C4-2B (cell line): ENCODE measurements around the gene MFAP2.

ENCODE experiments used
- ZFX ChIP-seq: fragments of 450-650 bp; IDR thresholded peaks from 2 replicates; pipeline ENCODE4 v1.6.1; 2017
- TF ChIP-seq, protein P1 (sequence below): fragments of 450-650 bp; conservative IDR thresholded peaks from 2 replicates; pipeline ENCODE4 v1.5.1; 2017; ENCODE audit warnings: mild to moderate bottlenecking

DNA sequence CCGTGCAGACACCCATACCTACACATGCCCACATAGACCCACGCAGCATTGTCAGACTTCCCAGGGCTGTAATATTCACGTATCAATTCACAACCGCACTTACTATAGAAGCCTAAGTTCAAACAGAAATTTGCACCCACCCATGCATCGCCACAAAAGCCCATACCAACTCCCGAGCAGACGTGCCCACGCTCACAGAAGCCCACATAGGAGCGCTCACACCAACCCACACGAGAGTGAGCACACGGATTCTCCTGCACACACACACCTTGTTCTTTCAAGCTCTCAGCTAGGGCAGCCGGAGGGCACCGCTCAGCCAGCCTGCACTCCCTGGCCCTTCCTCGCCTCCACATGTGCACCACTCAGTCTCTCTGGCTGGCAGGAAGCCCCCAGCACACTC, 4.6 kb downstream of the MFAP2 start:
- TF ChIP-seq, protein P1, sequence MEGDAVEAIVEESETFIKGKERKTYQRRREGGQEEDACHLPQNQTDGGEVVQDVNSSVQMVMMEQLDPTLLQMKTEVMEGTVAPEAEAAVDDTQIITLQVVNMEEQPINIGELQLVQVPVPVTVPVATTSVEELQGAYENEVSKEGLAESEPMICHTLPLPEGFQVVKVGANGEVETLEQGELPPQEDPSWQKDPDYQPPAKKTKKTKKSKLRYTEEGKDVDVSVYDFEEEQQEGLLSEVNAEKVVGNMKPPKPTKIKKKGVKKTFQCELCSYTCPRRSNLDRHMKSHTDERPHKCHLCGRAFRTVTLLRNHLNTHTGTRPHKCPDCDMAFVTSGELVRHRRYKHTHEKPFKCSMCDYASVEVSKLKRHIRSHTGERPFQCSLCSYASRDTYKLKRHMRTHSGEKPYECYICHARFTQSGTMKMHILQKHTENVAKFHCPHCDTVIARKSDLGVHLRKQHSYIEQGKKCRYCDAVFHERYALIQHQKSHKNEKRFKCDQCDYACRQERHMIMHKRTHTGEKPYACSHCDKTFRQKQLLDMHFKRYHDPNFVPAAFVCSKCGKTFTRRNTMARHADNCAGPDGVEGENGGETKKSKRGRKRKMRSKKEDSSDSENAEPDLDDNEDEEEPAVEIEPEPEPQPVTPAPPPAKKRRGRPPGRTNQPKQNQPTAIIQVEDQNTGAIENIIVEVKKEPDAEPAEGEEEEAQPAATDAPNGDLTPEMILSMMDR, result no peak
- no peak for TF ChIP-seq ZFX
